HG02870 (cell line): Measurements from ENCODE around the gene QSOX2.

Experiments
- ATAC-seq: cut with Tn5 transposase; IDR thresholded peaks from one replicate; pipeline ENCODE4 v1.9.1; 2021; ENCODE audit warnings: mild to moderate bottlenecking, moderate library complexity; ENCODE audit not compliant: unreplicated experiment

QSOX2 gene, protein sequence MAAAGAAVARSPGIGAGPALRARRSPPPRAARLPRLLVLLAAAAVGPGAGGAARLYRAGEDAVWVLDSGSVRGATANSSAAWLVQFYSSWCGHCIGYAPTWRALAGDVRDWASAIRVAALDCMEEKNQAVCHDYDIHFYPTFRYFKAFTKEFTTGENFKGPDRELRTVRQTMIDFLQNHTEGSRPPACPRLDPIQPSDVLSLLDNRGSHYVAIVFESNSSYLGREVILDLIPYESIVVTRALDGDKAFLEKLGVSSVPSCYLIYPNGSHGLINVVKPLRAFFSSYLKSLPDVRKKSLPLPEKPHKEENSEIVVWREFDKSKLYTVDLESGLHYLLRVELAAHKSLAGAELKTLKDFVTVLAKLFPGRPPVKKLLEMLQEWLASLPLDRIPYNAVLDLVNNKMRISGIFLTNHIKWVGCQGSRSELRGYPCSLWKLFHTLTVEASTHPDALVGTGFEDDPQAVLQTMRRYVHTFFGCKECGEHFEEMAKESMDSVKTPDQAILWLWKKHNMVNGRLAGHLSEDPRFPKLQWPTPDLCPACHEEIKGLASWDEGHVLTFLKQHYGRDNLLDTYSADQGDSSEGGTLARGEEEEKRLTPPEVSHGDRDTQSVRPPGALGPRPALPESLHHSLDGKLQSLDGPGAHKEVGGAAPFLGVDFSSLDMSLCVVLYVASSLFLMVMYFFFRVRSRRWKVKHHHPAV

DNA sequence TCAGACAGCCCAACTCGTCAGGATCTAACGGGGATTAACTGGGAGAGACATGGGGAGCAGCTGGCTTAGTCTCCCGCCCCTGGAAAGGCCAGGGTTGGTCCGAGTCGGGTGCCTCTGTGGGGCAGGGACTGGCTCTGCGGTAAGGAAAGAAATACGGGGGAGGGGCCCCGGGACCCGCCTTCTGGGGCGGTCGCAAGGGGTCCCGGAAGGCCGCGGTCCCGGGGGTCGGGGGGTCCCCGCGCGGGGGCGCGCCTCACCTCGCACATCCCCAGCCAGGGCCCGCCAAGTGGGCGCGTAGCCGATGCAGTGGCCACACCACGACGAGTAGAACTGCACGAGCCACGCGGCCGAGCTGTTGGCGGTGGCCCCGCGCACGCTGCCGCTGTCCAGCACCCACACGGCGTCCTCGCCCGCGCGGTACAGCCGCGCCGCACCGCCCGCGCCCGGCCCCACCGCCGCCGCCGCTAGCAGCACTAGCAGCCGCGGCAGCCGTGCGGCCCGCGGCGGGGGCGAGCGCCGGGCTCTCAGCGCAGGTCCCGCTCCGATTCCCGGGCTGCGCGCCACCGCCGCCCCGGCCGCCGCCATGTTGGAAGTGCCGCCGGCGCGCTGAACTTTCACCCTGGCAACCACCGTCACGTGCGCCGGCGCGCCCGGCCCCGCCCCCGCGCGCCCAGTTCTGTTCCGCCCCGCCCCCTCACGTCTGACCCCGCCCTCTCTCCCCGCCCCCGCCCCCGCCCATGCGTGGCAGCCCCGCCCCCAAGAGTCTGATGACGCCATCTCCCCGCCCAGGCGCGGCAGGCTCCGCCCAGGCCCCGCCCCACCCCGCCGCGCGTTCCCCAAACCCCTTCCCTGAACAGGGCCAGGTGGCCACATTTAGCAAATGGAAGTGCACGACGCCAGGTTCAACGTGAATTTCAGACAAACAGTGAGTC, at the start of gene QSOX2:
Gene QSOX2, minus strand, starts transcription at position 594 of the 932 bp plus-strand sequence. Its CDS starts 9 bp downstream, at position 585.
- no peak for ATAC-seq

DNA sequence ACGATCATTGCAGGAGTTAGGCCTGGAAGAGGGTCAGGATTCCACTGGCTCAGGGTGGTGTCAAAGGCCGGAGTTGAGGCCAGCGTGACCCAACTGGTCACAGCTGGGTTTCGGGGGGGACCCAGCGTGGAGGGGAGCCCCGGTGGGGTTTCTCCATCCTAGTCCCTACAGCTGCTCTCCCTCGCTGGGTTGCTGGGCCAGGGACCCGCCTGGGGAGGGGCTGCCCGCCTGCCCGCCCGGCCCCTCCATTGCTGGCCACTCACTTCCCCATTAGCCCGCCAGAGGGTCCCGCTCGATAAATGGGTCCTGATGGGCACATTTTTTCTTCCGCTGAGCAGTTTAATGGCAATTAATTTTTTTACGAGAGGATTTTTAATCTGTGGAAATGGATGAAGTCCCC, 49.4 kb upstream of the QSOX2 start:
- no peak for ATAC-seq

DNA sequence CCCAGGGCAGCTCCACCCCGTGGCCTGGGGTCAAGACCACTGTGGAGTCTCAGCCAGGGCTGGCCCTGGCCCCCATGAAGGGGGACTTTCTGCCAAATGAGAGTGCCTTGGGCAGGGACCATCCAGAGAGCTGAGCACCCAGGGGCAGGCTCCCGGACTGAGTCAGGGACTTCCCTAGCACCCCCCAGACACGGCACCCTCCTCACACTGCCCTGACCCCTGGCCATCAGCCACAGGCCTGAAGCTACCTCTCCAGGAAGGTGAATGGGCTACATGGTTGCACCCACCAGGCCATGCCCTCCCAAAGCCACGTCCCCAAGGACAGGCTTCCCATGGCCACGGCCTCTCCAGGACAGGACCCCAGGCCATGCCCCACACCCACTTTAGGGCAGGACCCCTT, 48.8 kb upstream of the QSOX2 start:
- ATAC-seq: no peak

DNA sequence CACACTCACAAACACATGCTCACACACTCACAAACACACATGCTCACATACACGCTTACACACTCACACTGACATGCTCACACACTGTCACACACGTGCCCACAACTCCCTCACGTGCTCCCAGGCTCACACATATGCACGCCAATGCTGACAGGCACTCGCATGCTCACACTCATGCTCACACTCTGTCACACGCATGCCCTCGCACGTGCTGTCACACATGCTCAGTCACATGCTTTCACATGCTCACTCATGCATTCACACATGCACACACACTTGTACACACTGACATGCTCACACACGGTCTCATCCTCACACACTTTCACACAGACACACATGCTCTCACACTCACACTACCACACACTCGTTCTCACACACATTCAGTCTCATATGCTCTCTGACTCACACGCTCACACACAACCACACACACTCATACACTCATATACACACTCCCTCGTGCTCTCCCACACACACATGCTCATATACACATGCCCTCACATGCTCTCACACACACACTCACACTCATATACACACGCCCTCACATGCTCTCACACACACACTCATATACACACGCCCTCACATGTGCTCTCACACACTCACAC, 48.0 kb upstream of the QSOX2 start:
- ATAC-seq: no peak

DNA sequence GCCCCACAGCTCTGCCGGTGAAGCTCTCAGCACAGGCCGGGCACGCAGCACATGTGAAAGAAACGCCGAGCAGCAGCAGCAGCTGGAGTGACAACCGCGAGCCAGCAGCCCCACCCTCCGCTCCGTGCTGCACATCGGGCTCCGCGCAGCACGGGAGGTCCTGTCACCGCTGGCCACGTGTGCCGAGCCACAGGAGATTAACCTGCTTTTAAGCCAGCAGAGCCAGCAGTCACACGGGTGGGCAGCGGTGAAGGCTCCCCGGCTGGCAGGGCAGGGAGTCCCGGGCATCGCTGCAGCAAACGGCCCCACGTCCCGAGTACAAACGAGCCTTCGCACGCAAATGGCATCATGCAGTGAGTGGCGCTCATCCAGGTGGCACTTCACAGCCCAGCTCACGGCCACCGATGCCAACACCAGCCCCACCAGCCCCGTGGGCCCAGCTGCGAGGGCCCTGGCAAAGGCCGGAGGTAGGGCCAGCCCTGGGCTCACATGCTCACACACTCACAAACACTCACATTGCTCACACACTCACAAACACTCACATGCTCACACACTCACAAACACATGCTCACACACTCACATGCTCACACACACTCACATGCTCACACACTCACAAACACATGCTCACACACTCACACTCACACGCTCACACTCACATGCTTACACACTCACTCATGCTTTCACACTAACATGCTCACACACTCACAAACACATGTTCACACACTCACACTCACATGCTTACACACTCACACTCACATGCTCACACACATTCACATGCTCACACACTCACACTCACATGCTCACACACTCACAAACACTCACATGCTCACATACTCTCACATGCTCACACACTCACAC, 47.2 kb upstream of the QSOX2 start:
- no peak for ATAC-seq

DNA sequence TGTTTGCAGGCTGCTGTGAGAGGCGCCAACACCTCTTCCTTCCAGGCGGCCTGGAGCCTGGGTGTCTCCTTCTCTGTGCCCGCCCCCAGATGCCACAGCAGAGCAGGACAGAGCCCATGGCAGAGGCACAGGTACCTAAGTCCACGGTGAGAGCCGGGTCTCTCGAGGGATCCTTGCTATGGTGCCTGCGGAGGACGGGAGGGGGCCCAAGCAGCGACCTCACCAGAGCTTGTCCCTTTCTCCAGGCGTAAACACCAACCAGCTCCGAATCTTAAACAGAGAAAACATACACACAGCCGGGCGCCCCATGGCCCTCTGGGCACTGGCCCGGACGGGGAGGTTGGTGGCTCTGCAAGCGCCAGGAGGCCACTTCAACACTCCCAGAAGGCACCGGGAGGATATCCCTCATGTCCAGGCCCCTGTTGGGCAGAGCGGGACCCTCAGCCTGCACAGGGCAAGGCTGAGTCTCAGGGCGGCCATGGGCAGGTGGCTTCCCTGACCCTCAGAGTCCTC, 46.5 kb upstream of the QSOX2 start:
- ATAC-seq: no peak

DNA sequence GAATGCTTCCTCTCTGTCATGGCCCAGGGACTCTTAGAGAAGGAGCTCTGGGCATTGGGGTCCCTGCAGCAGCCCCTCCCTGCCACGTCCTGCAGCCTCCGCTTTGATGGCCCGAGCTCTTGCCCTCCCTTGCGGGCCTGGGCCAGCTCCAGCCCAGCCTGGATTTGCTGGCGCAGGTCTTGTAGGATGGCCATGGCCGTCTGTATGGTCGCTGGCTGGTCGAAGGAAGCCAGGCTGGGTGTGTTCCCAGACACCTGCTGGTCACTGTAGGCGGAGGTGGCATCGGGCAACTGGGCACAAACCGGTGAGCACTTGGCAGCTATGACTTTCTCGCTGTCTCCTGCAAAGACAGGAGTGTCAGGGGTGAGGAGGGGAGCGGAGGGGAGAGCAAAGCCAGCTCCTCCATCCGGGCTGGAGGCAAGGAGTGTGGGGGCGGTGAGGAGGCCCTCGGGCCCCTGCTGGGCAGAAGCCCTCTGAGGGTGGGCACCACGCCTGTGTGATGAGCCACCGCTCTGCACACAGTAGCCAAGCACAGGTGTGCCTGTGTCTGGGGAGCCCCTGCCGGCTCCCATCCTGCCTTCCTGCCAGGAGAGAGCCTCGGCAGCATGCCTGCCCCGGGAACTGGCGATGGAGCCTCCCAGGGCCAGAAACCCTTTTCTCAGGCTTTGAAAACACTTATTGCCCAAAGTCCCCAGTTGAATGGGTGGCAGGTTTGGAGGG, 45.9 kb upstream of the QSOX2 start:
- ATAC-seq: no peak

DNA sequence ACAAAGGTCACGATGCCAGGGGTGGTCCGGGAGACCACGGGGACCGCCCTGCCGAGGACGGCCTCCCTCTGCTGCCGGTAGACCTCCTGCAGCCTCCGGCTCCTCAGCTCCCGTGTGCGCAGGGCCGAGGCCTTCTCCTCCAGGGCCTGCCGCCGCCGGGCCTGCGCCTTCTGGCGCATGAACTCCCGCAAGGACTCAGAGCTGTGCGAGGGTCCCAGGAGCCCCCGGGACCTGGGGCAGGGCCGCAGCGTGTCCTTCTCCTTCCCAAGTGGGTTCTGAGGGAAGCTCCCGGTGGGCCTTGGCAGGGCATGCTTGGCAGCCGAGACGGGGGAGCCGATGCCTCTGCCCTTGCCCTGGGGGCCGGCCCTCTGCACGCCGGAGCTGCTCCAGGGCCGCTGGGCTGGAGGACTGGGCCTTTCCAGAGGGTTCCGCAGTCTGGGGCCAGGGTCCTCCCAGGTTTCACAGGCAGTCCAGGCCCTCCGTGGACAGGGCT, 44.9 kb upstream of the QSOX2 start:
- ATAC-seq: no peak

DNA sequence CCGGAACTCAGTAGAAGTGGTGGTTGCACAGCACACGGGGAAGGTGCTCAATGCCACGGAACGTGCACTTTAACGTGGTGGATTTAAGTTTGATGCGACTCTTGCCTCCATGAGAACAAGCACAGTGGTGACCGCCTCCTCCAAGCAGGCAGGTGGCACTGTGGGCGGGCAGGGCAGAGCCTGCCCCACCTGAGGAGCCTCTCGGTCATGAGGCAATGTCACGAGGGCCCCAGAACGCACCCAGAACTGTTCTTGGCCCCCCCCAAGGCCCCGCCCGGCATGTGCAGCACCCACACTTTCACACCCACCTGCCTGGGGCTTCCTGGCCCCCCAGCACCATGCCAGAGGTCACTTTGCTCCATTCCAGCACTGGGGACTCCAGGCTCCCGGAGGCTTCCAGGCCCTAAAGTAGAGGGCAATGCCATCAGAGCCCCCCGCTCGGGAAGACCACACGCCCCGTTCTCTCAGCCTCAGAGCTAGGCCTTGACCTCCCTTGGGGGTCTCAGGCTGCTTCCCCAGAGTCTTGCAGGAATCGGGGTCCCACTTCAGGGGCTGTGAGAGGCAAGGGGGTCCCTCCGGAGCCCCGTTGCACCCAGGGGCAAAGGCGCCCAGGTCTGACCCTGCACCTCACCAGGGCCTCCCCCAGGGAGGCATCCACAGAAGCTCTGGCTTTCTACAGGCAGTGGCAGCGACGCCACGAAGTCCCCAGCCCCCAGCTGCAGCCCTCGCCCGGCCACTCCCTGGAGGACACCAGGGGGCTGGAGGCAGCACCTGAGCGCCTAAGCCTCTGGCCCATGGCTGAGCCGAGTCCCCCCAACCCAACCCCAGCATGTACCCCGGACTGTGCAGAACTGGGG, 44.3 kb upstream of the QSOX2 start:
- no peak for ATAC-seq

DNA sequence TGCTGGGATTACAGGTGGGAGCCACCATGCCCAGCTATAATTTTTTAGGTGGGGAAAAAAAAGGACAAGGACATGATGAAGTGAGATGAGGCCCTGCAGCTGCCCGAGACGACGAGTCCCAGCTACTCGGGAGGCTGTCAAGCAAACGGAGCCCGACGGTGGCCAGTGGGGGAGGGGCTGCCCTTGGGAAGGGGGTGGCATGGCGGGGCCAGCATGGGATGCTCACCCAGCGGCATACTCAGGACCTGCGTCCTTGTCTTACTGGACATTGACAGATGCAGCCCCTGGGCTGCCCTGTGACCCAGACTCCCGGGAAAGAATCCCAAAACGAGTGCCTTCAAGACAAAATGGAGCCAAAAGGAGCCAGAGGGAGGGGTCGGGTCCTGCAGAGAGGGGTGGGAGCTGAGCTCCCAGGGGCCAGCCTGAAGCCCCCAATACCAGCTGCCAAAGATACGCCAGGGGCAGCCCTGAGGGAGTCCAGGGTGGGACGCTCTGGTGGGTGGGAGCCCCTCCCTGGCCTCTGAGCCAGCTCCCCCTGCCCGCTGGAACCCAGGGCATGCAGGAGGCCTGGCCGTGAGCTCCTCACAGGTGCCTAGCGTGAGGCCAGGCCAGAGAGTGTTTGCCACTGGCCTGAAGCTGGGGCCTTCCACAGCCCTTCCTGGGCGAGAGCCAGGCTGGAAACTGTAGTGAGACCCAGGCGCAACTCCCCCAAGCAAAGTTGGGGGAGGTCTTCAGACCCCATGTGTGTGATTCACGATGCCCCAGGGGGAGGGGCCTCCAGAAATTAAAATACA, 42.5 kb upstream of the QSOX2 start:
- no peak for ATAC-seq

DNA sequence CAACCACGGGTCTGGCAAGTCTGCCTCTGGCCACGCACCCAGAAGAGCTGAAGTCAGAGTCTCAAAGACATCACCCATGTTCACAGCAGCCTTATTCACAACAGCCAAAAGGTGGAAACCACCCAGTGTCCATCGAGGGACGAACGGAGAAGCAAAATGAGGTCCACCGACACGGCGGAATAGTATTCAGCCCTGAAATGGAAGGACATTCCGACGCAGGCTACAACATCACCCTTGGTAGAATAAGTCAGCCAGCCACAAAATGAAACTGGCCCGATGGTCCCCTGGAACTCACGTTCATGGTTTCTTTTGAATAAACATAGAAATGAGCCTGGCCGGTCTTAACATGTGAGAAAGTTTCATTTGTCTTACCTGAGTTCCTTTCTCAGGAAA, 41.4 kb upstream of the QSOX2 start:
- ATAC-seq: no peak

DNA sequence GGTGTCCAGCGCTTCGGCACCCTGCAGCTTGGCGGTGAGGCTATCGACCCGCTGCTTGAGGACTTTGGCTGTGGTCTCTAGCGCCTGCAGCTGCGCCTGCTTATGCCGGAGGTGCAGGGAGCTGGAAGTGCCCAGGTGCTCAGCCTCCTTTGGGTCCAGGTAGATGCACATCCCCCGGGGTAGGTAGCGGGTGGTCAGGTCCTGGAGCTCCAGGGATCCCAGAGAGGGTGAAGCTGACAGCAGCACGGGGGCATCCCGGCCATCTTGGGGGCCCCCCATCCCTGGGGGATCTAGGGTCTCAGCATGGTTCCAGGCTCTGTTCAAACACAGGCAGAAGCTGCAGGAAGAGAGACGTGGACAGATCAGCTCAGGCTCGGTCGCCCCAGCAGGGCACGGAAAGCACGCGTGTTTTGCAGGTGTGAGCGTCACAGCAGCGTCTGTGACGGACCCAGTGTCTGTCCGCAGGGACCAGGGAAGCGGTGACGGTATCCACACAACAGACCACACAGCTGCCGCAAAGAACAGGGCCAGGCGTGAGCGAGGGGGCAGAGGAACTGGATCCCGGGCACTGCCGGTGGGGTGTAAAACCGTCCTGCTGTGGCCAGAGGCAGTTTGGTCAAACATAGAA, 40.9 kb upstream of the QSOX2 start:
- ATAC-seq: no peak

DNA sequence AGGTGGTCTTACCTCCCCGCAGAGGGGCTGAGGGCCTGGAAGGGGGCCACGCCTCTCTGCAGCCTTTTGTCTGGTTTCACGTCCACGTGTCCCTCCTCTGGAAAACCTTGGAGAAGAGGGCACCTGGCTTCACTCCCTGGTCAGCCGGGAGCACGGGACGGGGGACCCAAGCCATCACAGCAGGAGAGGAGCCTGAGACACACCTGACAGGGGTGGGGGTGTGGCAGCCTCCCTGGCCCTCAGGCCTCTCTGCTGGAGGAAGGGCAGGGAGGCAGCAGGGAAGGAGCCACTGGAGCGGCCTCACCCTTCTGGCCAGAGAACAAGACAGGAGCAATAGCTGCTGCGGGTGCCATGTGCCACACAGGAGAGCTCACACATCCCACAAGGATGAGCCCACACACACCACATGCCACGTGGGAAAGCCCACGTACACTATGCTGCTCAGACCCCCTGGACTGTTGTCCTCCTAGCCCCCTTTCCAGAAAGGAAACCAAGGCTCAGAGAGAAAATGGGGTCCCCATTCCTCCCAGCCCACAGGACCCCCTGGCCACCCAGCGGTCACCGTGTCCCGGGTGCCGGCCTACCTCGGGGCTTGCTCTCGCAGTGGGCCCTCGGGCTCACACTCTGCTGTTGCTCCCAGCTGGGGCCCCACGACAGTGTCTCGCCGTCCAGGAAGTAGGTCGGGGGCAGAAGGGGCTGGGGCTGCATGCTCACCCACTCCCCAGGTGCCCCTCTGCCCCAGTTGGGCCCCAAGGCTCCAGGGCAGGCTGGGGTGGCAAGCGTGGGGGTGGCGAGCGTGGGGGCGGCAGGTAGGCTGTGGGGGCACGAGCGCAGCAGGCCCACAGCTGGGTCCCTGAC, 40.1 kb upstream of the QSOX2 start:
- no peak for ATAC-seq

DNA sequence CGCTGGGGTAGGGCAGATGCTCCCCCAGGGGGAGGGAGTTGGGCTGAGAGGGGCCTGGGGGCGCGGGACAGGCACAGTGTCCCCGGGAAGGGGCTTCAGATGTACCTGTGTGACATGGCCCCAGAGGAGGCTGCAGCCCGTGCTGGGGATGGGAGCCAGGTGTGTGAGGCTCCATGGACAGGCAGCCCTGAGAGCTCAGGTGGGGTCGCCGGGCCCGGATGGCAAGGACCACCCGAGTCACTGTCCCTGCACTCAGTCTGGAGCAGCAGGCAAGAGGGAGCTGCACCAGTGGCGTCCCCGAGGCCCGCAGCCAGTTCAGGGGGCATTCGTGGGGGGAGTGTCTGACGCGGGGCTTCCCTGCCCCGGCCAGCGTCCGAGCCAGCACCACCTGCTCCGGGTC, 39.3 kb upstream of the QSOX2 start:
- ATAC-seq: no peak

DNA sequence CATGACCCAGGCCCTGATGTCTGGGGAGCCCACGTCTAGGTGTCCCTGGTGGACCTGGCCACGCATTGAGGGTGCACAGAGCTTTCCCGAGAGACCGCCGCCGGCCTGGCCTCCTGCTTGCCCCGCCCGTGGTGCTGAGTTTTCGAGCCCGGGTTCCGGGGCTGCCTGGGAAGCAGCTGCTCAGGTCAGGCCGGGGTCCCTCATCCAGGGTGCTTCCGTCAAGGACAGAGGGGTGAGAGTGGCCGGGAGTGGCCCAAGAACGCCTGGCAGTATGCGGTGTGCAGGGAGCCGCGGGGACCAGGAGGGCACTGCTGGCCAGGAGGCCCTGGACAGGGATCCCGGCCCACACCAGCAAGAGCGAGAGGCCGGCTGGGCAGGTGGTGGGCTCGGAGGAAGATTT, 38.7 kb upstream of the QSOX2 start:
- no peak for ATAC-seq
